ENCODE data around the gene CCL5.

DNA sequence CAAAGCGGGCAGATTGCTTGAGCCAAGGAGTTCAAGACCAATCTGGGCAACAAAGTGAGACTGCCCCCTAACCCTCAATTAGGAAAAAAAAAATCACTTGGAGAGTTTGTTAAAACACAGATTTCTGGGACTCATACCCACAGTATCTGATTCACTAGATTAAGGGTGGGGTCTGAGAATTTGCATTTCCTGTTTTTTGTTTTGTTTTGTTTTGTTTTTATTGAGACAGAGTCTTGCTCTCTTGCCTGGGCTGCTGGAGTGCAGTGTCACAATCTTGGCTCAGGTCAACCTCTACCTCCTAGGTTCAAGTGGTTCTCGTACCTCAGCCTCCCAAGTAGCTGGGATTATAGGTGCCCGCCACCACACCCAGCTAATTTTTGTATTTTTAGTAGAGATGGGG, 12.6 kb downstream of the CCL5 start:
- TF ChIP-seq POLR2AphosphoS5 (IDR thresholded peaks at IDR 0.05) (no peak), POLR2A (IDR thresholded peaks at IDR 0.05) (no peak)
- TF ChIP-seq, protein P1, sequence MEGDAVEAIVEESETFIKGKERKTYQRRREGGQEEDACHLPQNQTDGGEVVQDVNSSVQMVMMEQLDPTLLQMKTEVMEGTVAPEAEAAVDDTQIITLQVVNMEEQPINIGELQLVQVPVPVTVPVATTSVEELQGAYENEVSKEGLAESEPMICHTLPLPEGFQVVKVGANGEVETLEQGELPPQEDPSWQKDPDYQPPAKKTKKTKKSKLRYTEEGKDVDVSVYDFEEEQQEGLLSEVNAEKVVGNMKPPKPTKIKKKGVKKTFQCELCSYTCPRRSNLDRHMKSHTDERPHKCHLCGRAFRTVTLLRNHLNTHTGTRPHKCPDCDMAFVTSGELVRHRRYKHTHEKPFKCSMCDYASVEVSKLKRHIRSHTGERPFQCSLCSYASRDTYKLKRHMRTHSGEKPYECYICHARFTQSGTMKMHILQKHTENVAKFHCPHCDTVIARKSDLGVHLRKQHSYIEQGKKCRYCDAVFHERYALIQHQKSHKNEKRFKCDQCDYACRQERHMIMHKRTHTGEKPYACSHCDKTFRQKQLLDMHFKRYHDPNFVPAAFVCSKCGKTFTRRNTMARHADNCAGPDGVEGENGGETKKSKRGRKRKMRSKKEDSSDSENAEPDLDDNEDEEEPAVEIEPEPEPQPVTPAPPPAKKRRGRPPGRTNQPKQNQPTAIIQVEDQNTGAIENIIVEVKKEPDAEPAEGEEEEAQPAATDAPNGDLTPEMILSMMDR (IDR thresholded peaks at IDR 0.05 in 8 of 11, conservative IDR thresholded peaks at IDR 0.05 in 3 of 11): no peak
